Occipital lobe (tissue), 2 donors: ENCODE measurements around the gene TLCD2. TPM values are rescaled to one million over a fixed set of nuclear protein-coding genes. Genes with fewer than 3 reads are reported as not detected.
"Not testable (repeated sequence)": the region's sequence is repeated elsewhere in the genome, so short reads cannot be mapped to it uniquely, and the experiment has no call there.

Source experiments
- DNase-seq: peaks from one replicate; lab custom pipeline; 2025; lab: John Stamatoyannopoulos, UW
- total RNA-seq: library from RNA; depleted of rRNA; stranded (reverse); fragments of >200 nt; gene quantifications from one replicate; pipeline ENCODE4 v1.2.3, GENCODE V29; 2014

TLCD2 gene
- total RNA-seq, 1 donor from 2014 or later, result 0.47 TPM

DNA sequence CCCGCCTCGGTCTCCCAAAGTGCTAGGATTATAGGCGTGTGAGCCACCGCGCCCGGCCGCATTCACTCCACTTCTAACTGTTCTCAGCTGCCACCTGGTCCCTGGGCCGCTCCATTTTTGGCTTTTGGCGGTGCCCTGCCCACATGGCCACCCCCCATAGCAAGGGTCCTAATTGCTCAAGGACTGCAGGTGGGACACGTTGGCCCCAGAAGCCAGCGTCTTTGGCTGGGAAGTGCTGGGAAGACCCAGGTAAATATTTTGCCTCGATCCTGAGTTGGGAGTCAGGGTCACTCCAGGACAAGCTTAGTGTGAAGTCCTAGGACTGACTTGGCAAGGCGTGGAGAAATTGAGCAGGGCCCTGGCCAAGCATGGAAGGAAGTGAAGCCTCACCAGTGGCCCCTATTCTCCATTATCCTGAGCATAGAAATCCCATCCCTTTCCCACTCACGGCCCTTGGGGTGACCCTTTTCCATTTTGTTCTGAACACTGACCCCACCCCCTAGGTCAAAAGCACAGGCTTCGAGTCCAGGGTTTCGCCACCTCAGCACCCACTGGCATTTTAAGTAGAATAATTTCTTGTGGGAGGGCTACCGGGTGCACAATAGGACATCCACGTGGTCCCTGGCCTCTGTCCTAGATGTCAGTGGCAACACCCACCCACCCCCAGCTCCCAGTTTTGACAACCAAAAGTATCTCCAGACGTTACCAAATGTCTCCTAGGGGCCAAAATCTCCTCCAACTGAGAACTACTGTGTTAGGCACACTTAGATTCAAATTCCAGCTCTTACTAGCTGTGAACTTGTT, 8.4 kb upstream of the TLCD2 start:
- no peak for DNase-seq

GRCh38 chr17:1716912-1717695, 6.9 kb upstream of the TLCD2 start:
- DNase-seq, result peak; percentile 91

- DNase-seq, result peak; percentile 100
Measured at GRCh38 chr17:1716076-1716911, 6.1 kb upstream of the TLCD2 start.

GRCh38 chr17:1715803-1716075, 5.6 kb upstream of the TLCD2 start:
- no peak for DNase-seq

DNA sequence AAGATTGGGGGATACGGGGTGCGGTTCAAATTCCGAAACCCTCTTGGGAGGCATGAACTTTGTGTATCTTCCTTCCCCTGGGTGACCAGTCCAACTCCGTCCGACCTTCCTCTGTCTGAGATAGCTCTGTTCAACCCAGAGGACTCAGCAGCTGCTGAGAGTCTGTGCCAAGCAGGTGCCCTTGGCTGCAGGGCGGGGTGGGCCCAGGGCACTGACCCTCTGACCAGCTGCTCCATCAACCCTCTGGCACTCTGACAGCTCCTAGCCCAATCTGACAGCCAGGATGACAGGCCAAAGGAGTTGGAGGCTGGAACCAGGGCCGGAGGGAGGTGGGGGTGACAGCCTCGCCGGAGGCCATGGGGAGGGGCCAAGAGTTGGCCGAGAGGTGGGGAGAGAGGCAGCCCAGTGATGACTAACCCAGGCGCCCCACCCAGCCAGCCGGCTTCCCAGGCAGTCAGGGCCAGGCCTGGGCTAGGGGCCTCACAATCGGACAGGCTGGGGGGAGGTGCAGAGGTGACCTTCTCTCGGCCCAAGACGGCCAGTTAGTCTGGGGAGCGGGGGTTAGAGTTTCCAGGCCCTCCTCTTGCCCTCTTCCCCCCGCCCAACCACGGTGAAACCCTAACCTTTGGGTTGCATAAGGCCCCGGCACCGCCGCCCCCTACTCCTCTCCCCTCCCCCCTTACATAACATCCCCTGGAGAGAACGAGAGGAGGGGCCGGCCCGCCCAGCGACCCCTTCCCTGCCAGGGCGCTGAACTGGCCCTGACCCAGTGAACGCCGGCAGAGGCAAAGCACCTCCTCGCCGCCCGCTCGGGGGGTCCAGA, 5.0 kb upstream of the TLCD2 start:
- DNase-seq, result no peak

DNA sequence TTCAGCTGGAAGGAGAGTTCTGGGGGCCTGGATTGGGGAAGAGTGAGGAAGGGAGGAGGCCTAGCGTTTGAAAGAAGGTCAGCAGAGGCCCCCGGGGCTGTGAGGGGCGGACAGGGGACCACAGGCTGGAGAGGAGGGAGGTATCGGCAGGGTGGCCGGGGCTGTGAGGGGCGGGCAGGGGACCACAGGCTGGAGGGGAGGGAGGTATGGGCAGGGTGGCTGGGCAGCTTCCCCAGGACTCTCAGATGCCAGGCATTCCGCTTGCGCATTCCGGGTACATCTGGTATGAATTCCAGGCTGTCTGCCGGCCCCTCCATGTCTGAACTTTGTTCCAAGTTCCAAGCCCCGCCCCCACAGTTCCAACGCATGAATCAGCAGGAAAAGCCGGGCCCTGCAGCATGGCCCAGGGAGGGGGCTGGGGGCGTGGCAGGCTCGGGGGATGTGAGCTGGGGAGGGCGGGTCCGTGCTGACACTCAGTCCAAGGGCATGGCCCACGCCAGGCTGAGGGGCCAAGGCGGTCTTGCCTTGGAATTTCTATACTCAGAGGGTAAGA, 4.3 kb upstream of the TLCD2 start:
- peak; percentile 65 for DNase-seq

DNA sequence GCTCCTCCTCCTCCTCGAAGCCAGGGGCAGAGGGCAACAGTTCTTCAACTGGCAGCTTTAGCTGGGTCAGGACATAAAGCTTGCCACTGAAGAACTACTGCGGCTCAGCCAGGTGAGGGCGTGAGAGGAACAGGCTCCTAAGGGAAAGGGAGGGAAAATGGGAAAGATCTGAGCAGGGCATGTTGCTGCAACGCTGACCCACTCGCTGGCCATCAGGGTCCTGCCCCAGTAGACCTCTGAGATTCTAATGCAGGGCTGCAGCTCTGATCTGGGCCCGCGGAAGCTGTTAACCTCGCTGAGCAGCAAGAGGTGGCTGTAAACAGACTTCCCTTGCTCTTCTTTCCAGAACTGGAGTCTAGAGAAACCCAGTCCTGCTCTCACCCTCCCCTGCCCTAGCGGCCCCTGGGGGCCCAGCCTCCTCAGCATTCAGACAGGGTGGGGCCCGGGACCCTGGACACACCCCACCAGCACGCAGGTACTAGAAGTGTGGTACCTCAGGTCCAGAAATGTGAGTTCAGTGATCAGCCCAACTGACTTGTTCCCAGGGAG, 3.8 kb upstream of the TLCD2 start:
- DNase-seq, result no peak

GRCh38 chr17:1713160-1713877, 3.1 kb upstream of the TLCD2 start:
- no peak for DNase-seq

- DNase-seq, result no peak
Measured at GRCh38 chr17:1712271-1712670, 2.1 kb upstream of the TLCD2 start.

DNA sequence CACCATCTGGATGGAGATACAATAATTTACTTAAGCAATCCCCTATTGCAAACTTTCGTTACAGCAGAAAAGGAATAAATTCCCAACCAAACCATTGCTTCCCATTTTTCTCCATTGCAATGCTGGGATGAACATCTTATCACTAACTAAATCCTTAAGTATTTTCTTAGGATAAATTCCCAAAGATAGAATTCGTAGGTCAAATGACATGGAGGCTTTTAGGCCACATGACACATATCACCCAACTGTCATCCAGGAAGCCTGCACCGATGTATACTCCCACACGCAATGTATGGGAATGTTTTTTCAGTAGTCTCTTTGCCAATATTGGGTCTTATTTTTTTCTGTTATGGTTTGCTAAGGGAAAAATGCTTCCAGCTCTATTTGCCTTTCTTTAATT, 1.6 kb upstream of the TLCD2 start:
- DNase-seq, result no peak

- DNase-seq, result no peak
Measured at GRCh38 chr17:1710807-1711553, 803 bp upstream of the TLCD2 start.

GRCh38 chr17:1709403-1709951, 700 bp downstream of the TLCD2 start:
- no peak for DNase-seq

DNA sequence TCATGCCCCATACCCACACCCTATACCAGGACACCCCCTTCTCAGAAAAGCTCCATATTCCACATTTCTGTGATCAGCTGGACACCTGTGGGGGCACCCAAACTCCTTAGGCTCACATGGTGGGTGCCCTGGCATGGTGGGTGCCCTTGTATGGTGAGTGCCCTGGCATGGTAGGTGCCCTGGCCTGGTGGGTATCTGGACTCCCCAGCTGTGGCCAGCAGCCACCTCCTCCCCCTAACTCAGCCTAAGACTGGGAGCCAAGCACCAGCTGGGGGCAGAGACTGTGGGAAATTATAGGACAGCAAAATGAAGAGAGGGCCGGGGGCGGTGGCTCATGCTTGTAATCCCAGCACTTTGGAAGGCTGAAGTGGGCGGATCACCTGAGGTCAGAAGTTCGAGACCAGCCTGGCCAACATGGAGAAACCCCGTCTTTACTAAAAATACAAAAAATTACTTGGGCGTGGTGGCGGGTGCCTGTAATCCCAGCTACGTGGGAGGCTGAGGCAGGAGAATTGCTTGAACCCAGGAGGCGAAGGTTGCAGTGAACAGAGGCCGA, 1.3 kb downstream of the TLCD2 start:
- DNase-seq, result not testable (repeated sequence)

DNA sequence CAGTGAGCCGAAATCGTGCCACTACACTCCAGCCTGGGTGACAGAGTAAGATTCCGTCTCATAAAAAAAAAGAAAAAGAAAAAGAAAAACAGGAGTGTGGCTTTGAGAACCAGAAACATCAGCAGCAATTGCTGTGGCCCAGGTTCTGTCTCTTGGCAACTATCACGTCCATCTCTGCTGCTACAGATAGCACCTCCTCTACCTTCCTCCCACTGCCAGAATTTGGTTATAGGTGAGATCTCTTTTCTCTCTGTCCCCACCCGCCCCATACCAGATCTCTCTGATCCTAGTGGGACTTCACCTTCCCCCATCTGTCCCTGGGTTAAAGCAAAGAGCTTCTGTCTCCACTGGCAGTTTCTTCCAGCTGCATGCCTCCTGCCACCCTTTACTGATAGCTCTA, 3.1 kb downstream of the TLCD2 start:
- no peak for DNase-seq

- DNase-seq, result no peak
Measured at GRCh38 chr17:1705004-1705403, 5.2 kb downstream of the TLCD2 start.

DNA sequence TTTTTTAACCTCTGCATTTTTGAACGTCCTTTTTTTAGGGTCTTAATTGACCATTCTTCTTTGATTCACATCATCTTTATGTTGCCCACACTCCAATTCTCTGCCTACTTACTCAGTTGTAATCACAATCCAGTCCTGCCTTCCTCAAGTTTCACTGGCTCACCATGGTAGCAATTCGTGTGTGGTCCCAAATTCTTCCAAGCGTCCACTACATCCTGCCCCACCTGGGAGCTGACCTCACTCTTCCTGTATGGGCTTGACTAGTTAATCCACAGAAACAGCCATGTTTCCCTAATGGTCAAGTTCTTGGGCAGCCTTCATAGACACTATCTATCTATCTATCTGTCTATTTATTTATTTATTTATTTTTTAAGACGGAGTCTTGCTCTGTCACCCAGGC, 7.1 kb downstream of the TLCD2 start:
- no peak for DNase-seq

- DNase-seq, result not testable (repeated sequence)
Measured at GRCh38 chr17:1699891-1700290, 10.3 kb downstream of the TLCD2 start.

DNA sequence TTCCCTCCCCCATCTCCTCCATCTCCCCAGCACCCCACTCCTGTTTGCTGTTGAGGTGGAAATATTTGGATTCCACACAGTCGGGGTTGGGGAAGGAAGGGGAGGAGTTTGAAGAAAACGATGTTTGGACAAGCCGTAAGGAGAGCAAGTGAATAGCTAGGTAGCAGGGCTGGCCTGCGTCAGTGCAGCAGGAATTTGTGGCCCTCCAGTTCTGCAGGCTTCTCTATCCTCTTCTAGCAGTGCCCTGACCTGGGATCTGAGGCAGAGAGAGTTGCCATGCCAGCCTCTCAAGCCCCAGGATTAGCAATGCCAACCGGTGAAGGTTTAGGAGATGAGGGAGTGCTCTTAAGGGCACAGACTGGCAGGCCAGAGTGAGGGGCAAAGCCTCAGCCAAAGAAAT, 12.5 kb downstream of the TLCD2 start:
- no peak for DNase-seq

GRCh38 chr17:1695365-1695764, 14.8 kb downstream of the TLCD2 start:
- no peak for DNase-seq
